ENCODE measurements around the gene HYPK. TPM values are rescaled to one million over a fixed set of nuclear protein-coding genes. Genes with fewer than 3 reads are reported as not detected.

HYPK gene
- total RNA-seq, 1 donor from 2014 or later = 9.0 TPM

GRCh38 chr15:43771816-43772215, 28.6 kb upstream of the HYPK start:
- Histone ChIP-seq H3K27me3 (ENCODE audit: control insufficient read depth, insufficient read depth, low read length) (no peaks in the 10 kb centered on the region), H3K36me3 (ENCODE audit: control insufficient read depth, insufficient read depth, low read length) (peaks cover 27% of the 10 kb centered on the region), H3K4me3 (ENCODE audit: low read depth, low read length) (no peak overlapping the region)
- peak; percentile 33 for DNase-seq (ENCODE audit: low read depth)
- no peak for TF ChIP-seq CTCF (IDR thresholded peaks at IDR 0.05; ENCODE audit: insufficient read depth, low read length, severe bottlenecking)
- FAIRE-seq = no peak

- Histone ChIP-seq H3K4me3 (ENCODE audit: low read depth, low read length) (no peak overlapping the region), H3K27me3 (ENCODE audit: control insufficient read depth, insufficient read depth, low read length) (no peaks in the 10 kb centered on the region), H3K36me3 (ENCODE audit: control insufficient read depth, insufficient read depth, low read length) (peaks cover 25% of the 10 kb centered on the region)
- no peak for TF ChIP-seq CTCF (IDR thresholded peaks at IDR 0.05; ENCODE audit: insufficient read depth, low read length, severe bottlenecking)
- DNase-seq (ENCODE audit: low read depth) (no peak), FAIRE-seq (no peak)
Measured at GRCh38 chr15:43772624-43773023, 27.8 kb upstream of the HYPK start.

GRCh38 chr15:43774062-43774461, 26.3 kb upstream of the HYPK start:
- no peak for DNase-seq (ENCODE audit: low read depth)
- H3K27me3 ChIP-seq (ENCODE audit: control insufficient read depth, insufficient read depth, low read length) = no peaks in the 10 kb centered on the region
- no peak for TF ChIP-seq CTCF (IDR thresholded peaks at IDR 0.05; ENCODE audit: insufficient read depth, low read length, severe bottlenecking)
- peaks cover 22% of the 10 kb centered on the region for H3K36me3 ChIP-seq (ENCODE audit: control insufficient read depth, insufficient read depth, low read length)
- no peak overlapping the region for H3K4me3 ChIP-seq (ENCODE audit: low read depth, low read length)
- no peak for FAIRE-seq

GRCh38 chr15:43775411-43775965, 24.9 kb upstream of the HYPK start:
- no peaks in the 10 kb centered on the region for H3K27me3 ChIP-seq (ENCODE audit: control insufficient read depth, insufficient read depth, low read length)
- TF ChIP-seq CTCF (IDR thresholded peaks at IDR 0.05; ENCODE audit: insufficient read depth, low read length, severe bottlenecking) = peak; percentile 82
- H3K4me3 ChIP-seq (ENCODE audit: low read depth, low read length) = peak overlapping the region; percentile 92
- DNase-seq (ENCODE audit: low read depth) (peak; percentile 85), FAIRE-seq (peak; percentile 77)
- peaks cover 14% of the 10 kb centered on the region for H3K36me3 ChIP-seq (ENCODE audit: control insufficient read depth, insufficient read depth, low read length)

GRCh38 chr15:43776101-43776717, 24.2 kb upstream of the HYPK start:
- Histone ChIP-seq H3K36me3 (ENCODE audit: control insufficient read depth, insufficient read depth, low read length) (peaks cover 12% of the 10 kb centered on the region), H3K4me3 (ENCODE audit: low read depth, low read length) (peak overlapping the region; percentile 92), H3K27me3 (ENCODE audit: control insufficient read depth, insufficient read depth, low read length) (no peaks in the 10 kb centered on the region)
- TF ChIP-seq CTCF (IDR thresholded peaks at IDR 0.05; ENCODE audit: insufficient read depth, low read length, severe bottlenecking) = no peak
- DNase-seq (ENCODE audit: low read depth) (peak; percentile 27), FAIRE-seq (no peak)

Data from bronchial epithelial cell (primary cell).